ENCODE results near the gene SORCS2. TPM values are rescaled to one million over a fixed set of nuclear protein-coding genes. Genes with fewer than 3 reads are reported as not detected.

Gene SORCS2
- total RNA-seq, 1 experiment from 2014 or later, result 4.1 TPM

GRCh38 chr4:7775396-7775795, 583.1 kb downstream of the SORCS2 start:
- POLR2A ChIA-PET (ENCODE audit: unreplicated experiment), result no interaction called here
- Histone ChIP-seq H3K9me2 (replicated peaks; ENCODE audit: low read length) (no peaks in the 10 kb centered on the region), H3K36me3 (ENCODE audit: low read depth, low read length) (peaks cover 38% of the 10 kb centered on the region), H3K4me3 (ENCODE audit: low read length) (no peak overlapping the region), H4K20me1 (ENCODE audit: low read length) (no peaks in the 10 kb centered on the region), H3K4me1 (ENCODE audit: insufficient read depth, low read length) (no peaks in the 10 kb centered on the region), H3K27ac (ENCODE audit: low read length) (no peak overlapping the region), H3F3A (ENCODE audit: low read length, unreplicated experiment) (no peaks in the 10 kb centered on the region), H3K4me2 (ENCODE audit: low read length) (no peak overlapping the region), H3K79me2 (ENCODE audit: low read length) (no peaks in the 10 kb centered on the region), H3K9ac (ENCODE audit: low read length) (no peak overlapping the region), H2AFZ (ENCODE audit: low read length) (no peak overlapping the region), H3K9me3 (ENCODE audit: low read length) (no peaks in the 10 kb centered on the region), H3K27me3 (ENCODE audit: low read length) (no peaks in the 10 kb centered on the region)
- DNase-seq, result no peak
- intact Hi-C loops (cut with micrococcal nuclease), result no loop called here
- no peak for ATAC-seq
- no peak for TF ChIP-seq EZH2phosphoT487 (IDR thresholded peaks at IDR 0.05; ENCODE audit: borderline replicate concordance, low read length)
- CTCF ChIA-PET, result no interaction called here
- BruUV-seq (replicated peaks), result no TSS peak

GRCh38 chr4:7777017-7777710, 584.8 kb downstream of the SORCS2 start:
- H3K4me2 ChIP-seq (ENCODE audit: low read length), result no peak overlapping the region
- no peaks in the 10 kb centered on the region for H3F3A ChIP-seq (ENCODE audit: low read length, unreplicated experiment)
- intact Hi-C loops (cut with micrococcal nuclease), result no loop called here
- ChIA-PET POLR2A (ENCODE audit: unreplicated experiment) (interaction anchor here (0.6 kb wide), 1 partner anchor 27 kb away, joined by 8 read pairs; no protein-coding TSS in a partner anchor), CTCF (no interaction called here)
- DNase-seq, result no peak
- H3K9me2 ChIP-seq (replicated peaks; ENCODE audit: low read length), result no peaks in the 10 kb centered on the region
- no peaks in the 10 kb centered on the region for H4K20me1 ChIP-seq (ENCODE audit: low read length)
- BruUV-seq (replicated peaks), result no TSS peak
- ATAC-seq, result no peak
- no peaks in the 10 kb centered on the region for H3K9me3 ChIP-seq (ENCODE audit: low read length)
- no peak overlapping the region for H3K4me3 ChIP-seq (ENCODE audit: low read length)
- TF ChIP-seq EZH2phosphoT487 (IDR thresholded peaks at IDR 0.05; ENCODE audit: borderline replicate concordance, low read length) (no peak), EZH2 (IDR thresholded peaks at IDR 0.05; ENCODE audit: low read length, unreplicated experiment) (no peak)
- TF ChIP-seq, protein P1, sequence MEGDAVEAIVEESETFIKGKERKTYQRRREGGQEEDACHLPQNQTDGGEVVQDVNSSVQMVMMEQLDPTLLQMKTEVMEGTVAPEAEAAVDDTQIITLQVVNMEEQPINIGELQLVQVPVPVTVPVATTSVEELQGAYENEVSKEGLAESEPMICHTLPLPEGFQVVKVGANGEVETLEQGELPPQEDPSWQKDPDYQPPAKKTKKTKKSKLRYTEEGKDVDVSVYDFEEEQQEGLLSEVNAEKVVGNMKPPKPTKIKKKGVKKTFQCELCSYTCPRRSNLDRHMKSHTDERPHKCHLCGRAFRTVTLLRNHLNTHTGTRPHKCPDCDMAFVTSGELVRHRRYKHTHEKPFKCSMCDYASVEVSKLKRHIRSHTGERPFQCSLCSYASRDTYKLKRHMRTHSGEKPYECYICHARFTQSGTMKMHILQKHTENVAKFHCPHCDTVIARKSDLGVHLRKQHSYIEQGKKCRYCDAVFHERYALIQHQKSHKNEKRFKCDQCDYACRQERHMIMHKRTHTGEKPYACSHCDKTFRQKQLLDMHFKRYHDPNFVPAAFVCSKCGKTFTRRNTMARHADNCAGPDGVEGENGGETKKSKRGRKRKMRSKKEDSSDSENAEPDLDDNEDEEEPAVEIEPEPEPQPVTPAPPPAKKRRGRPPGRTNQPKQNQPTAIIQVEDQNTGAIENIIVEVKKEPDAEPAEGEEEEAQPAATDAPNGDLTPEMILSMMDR (conservative IDR thresholded peaks at IDR 0.05; ENCODE audit: low read depth, low read length), result no peak
- no peaks in the 10 kb centered on the region for H3K27me3 ChIP-seq (ENCODE audit: low read length)
- no peaks in the 10 kb centered on the region for H3K79me2 ChIP-seq (ENCODE audit: low read length)
- no peak overlapping the region for H3K27ac ChIP-seq (ENCODE audit: low read length)
- peaks cover 45% of the 10 kb centered on the region for H3K36me3 ChIP-seq (ENCODE audit: low read depth, low read length)
- H3K4me1 ChIP-seq (ENCODE audit: insufficient read depth, low read length), result no peaks in the 10 kb centered on the region
- H2AFZ ChIP-seq (ENCODE audit: low read length), result no peak overlapping the region
- H3K9ac ChIP-seq (ENCODE audit: low read length), result no peak overlapping the region

DNA sequence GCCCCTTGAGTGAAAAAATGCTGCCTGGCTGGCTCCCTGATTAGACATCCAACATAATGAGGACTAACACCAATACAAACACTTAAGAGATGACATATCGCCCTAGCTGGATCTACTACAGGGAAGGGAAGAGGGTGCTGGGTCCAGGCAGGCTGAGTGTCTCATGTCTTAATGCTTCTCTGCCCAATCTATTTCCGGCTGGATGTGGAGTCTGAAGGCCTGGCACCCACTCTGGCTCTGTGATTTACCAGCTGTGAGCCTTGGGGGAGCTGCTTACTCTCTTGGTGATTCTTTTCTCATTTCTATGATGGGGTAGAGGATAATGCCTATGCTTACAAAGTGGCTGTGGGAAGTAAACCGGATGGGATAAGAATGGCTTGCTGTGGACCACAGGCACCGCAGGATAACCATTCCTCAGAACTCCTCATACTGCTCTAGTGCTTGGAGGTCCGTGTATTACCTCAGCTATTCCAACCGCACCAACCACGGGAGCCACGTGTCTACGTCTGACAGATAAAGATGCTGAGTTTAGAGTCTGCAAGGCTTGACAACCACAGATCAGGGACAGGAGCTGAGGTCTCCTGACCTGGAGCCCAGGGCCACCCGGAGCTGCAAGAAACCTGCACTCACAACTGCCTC, 585.7 kb downstream of the SORCS2 start:
- TF ChIP-seq, protein P1 (conservative IDR thresholded peaks at IDR 0.05; ENCODE audit: low read depth, low read length), result no peak
- no peak for TF ChIP-seq EZH2 (IDR thresholded peaks at IDR 0.05; ENCODE audit: low read length, unreplicated experiment)
- TF ChIP-seq EZH2phosphoT487 (IDR thresholded peaks at IDR 0.05; ENCODE audit: borderline replicate concordance, low read length), result no peak
- no peaks in the 10 kb centered on the region for H3K9me3 ChIP-seq (ENCODE audit: low read length)
- DNase-seq (no peak), ATAC-seq (no peak)
- H4K20me1 ChIP-seq (ENCODE audit: low read length), result no peaks in the 10 kb centered on the region
- POLR2A ChIA-PET (ENCODE audit: unreplicated experiment), result no interaction called here
- intact Hi-C loops (cut with micrococcal nuclease), result no loop called here
- H3K4me1 ChIP-seq (ENCODE audit: insufficient read depth, low read length), result no peaks in the 10 kb centered on the region
- no peak overlapping the region for H3K27ac ChIP-seq (ENCODE audit: low read length)
- H3K4me3 ChIP-seq (ENCODE audit: low read length), result no peak overlapping the region
- no peaks in the 10 kb centered on the region for H3F3A ChIP-seq (ENCODE audit: low read length, unreplicated experiment)
- H3K9ac ChIP-seq (ENCODE audit: low read length), result no peak overlapping the region
- H3K4me2 ChIP-seq (ENCODE audit: low read length), result no peak overlapping the region
- no peak overlapping the region for H2AFZ ChIP-seq (ENCODE audit: low read length)
- no peaks in the 10 kb centered on the region for H3K9me2 ChIP-seq (replicated peaks; ENCODE audit: low read length)
- H3K27me3 ChIP-seq (ENCODE audit: low read length), result no peaks in the 10 kb centered on the region
- CTCF ChIA-PET, result no interaction called here
- no peaks in the 10 kb centered on the region for H3K79me2 ChIP-seq (ENCODE audit: low read length)
- no TSS peak for BruUV-seq (replicated peaks)
- peaks cover 39% of the 10 kb centered on the region for H3K36me3 ChIP-seq (ENCODE audit: low read depth, low read length)

Measured in PC-3 (cell line).